AG04449 (cell line): ENCODE measurements around the gene RNASE13.

Experiments
- CTCF ChIA-PET: fragments of 350-600 bp; formaldehyde crosslinking; extraction: SDS; loops from one replicate; lab custom pipeline; 2021; ENCODE audit warnings: antibody characterized with exemption; lab: Yijun Ruan, JAX
- POLR2A ChIA-PET: fragments of 400-600, 350-600 bp; formaldehyde crosslinking; extraction: SDS; loops from one replicate; lab custom pipeline; 2020; ENCODE audit warnings: antibody characterized with exemption, inconsistent platforms; lab: Yijun Ruan, JAX
- DNase-seq: peaks from one replicate; pipeline ENCODE4 v3.0.0-alpha.2; 2010; ENCODE audit warnings: low read depth, low spot score
- H3K4me3 ChIP-seq: 2 replicates; pipeline ENCODE4 v1.5.1; 2011; ENCODE audit warnings: low read depth, mild to moderate bottlenecking, control low read depth, low read length
- CTCF ChIP-seq: IDR thresholded peaks from one replicate; pipeline ENCODE4 v1.5.1; 2011; ENCODE audit warnings: mild to moderate bottlenecking, moderate library complexity, low read length, control low read depth, inconsistent platforms; ENCODE audit not compliant: insufficient read depth; ENCODE audit errors: missing control alignments

Gene RNASE13

DNA sequence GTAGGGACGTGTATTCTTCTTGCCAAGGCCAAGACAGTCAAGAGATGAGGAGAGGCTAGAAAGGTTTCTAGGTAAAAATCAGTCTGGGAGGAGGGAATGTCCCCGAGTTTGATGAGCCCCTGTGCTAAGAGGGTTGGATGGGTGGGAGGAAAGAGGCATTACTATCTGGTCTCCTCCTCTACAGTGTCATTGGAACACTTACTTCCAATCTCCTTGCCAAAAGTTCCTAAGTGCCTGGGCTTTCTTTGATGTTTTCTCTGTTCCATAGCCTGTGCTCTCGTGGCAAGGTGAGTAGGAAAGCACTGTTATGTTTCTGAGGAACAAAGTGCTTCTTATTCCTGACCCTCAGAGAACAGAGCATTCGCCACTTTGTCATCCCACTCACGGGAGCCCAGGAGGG lies at the start of gene RNASE13:
Gene RNASE13, minus strand, starts transcription at position 101 of the 400 bp plus-strand sequence. CDS start 519 bp downstream, outside the sequence.
- no peak for DNase-seq
- POLR2A ChIA-PET, result no interaction called here
- CTCF ChIA-PET, result interaction anchor here (0.6 to 12.6 kb wide), 6 partner anchors 12 to 68 kb away, joined by 3 to 172 read pairs (median 8); no protein-coding TSS in a partner anchor
- TF ChIP-seq CTCF, result no peak
- no peak within 1 kb of the TSS for H3K4me3 ChIP-seq

GRCh38 chr14:21084396-21084795 lies 49.8 kb upstream of the RNASE13 start:
- ChIA-PET CTCF (interaction anchor here (3.7 to 12.7 kb wide), 5 partner anchors 9 to 69 kb away, joined by 19 to 163 read pairs (median 93); partner anchors contain the start of gene ARHGEF40), POLR2A (interaction anchor here (1.1 to 1.9 kb wide), 2 partner anchors 13 to 14 kb away, joined by 6 to 10 read pairs; partner anchors contain the start of gene ARHGEF40)
- TF ChIP-seq CTCF, result no peak
- DNase-seq, result no peak
- no peak overlapping the region for H3K4me3 ChIP-seq

- POLR2A ChIA-PET, result interaction anchor here (0.5 to 1.9 kb wide), 3 partner anchors 13 to 353 kb away, joined by 3 to 10 read pairs (median 6); partner anchors contain the start of gene ARHGEF40
- CTCF ChIA-PET, result interaction anchor here (0.7 to 12.7 kb wide), 7 partner anchors 9 to 68 kb away, joined by 3 to 163 read pairs (median 44); partner anchors contain the start of gene ARHGEF40
- H3K4me3 ChIP-seq, result no peak overlapping the region
- no peak for TF ChIP-seq CTCF
- DNase-seq, result no peak
Measured at GRCh38 chr14:21083565-21084325, 49.1 kb upstream of the RNASE13 start.

- CTCF ChIA-PET, result interaction anchor here (0.7 to 12.7 kb wide), 8 partner anchors 8 to 111 kb away, joined by 3 to 163 read pairs (median 32); partner anchors contain the start of gene ARHGEF40
- DNase-seq, result no peak
- TF ChIP-seq CTCF, result no peak
- POLR2A ChIA-PET, result interaction anchor here (0.7 kb wide), 1 partner anchor 10 kb away, joined by 4 read pairs; no protein-coding TSS in a partner anchor
- H3K4me3 ChIP-seq, result no peak overlapping the region
Measured at GRCh38 chr14:21081521-21082142, 47.0 kb upstream of the RNASE13 start.

DNA sequence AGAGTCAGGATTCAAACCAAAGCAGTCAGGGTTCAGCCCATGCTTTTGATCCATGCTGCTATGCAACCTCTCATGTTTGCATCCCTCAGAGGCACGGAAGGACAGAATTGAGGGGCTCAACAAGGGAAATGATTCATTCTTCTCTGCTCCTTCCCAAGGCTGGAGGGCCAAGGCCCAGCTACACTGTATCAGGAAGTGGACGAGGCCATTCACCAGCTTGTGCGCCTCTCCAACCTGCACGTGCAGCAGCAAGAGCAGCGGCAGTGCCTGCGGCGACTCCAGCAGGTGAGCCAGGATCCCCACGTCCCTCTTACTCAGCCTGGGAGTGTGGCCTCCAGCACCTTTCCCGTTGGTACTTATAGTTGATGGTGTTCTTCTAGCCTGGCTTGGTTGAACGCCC lies 44.1 kb upstream of the RNASE13 start:
- H3K4me3 ChIP-seq, result no peak overlapping the region
- DNase-seq, result no peak
- TF ChIP-seq CTCF, result no peak
- CTCF ChIA-PET, result interaction anchor here (1.6 to 12.7 kb wide), 7 partner anchors 6 to 67 kb away, joined by 5 to 163 read pairs (median 29); partner anchors contain the start of gene ARHGEF40
- POLR2A ChIA-PET, result interaction anchor here (1.1 kb wide), 1 partner anchor 8 kb away, joined by 4 read pairs; the partner anchor contains the start of gene ARHGEF40
